H1 (cell line): ENCODE results near the gene SMYD3. TPM values are rescaled to one million over a fixed set of nuclear protein-coding genes. Genes with fewer than 3 reads are reported as not detected.

ENCODE experiments used
- CTCF ChIA-PET: fragments of 300-600 bp; sonication (Branson Sonifier 250); formaldehyde crosslinking; loops from one replicate; lab custom pipeline; 2021; ENCODE audit not compliant: partially characterized antibody; lab: Charles Lee
- POLR2A ChIA-PET: fragments of 300-600 bp; sonication (Branson Sonifier 250); formaldehyde crosslinking; loops from one replicate; lab custom pipeline; 2021; ENCODE audit warnings: inconsistent platforms; ENCODE audit not compliant: partially characterized antibody; lab: Charles Lee
- DNase-seq, 2 experiments: peaks; one replicate each; pipeline versions ENCODE4 v3.0.0 to v3.0.0-alpha.2; 2010 to 2022; ENCODE audit warnings: low spot score in 2 of 2, low read depth in 1 of 2, mixed read lengths in 1 of 2
- FAIRE-seq: peaks from 2 replicates; lab custom pipeline; 2011; peaks lifted over from hg19 to GRCh38; lab: Jason Lieb, UNC
- H2AFZ ChIP-seq: 2 replicates; pipeline ENCODE4 v1.8.1; 2012; ENCODE audit warnings: low read length, inconsistent platforms
- H2AK5ac ChIP-seq: 2 replicates; pipeline ENCODE4 v1.6.1; 2013; ENCODE audit warnings: low read depth, low read length
- H2BK120ac ChIP-seq: replicated peaks from 2 replicates; pipeline ENCODE3; 2013; ENCODE audit warnings: low read depth, low read length, inconsistent platforms
- H2BK12ac ChIP-seq: 2 replicates; pipeline ENCODE4 v1.6.1; 2013; ENCODE audit warnings: low read depth, low read length
- H2BK15ac ChIP-seq: 2 replicates; pipeline ENCODE4 v1.6.1; 2013; ENCODE audit warnings: low read length
- H2BK20ac ChIP-seq: 2 replicates; pipeline ENCODE4 v1.6.1; 2013; ENCODE audit warnings: low read length
- H2BK5ac ChIP-seq: 2 replicates; pipeline ENCODE4 v1.6.1; 2013; ENCODE audit warnings: low read depth, low read length
- H3K14ac ChIP-seq: 2 replicates; pipeline ENCODE4 v1.6.1; 2013; ENCODE audit warnings: inconsistent platforms; ENCODE audit not compliant: insufficient read length
- H3K18ac ChIP-seq: 2 replicates; pipeline ENCODE4 v1.6.1; 2013; ENCODE audit warnings: low read length; ENCODE audit errors: extremely low read depth
- H3K23ac ChIP-seq: 2 replicates; pipeline ENCODE4 v1.6.1; 2013; ENCODE audit warnings: inconsistent platforms; ENCODE audit not compliant: insufficient read length
- H3K23me2 ChIP-seq: 2 replicates; pipeline ENCODE4 v1.6.1; 2013; ENCODE audit warnings: low read depth, low read length
- H3K27ac ChIP-seq: 2 replicates; pipeline ENCODE4 v1.6.1; 2011; ENCODE audit warnings: low read depth, low read length, inconsistent platforms
- H3K27me3 ChIP-seq, 4 experiments: replicated peaks in 1 of 4; 1 replicate in 1 of 4; 2 replicates in 3 of 4; pipeline versions ENCODE4 v1.6.1 to v1.8.1; 2011 to 2013; ENCODE audit warnings: low read length in 3 of 4, mild to moderate bottlenecking in 3 of 4, inconsistent platforms in 2 of 4, mixed read lengths in 2 of 4, moderate library complexity in 1 of 4; ENCODE audit not compliant: control insufficient read depth in 3 of 4, insufficient read depth in 3 of 4; ENCODE audit errors: extremely low read depth in 1 of 4
- H3K36me3 ChIP-seq, 4 experiments: 2 replicates each; pipeline versions ENCODE4 v1.6.1 to v1.8.1; 2011 to 2013; ENCODE audit warnings: mild to moderate bottlenecking in 4 of 4, low read length in 3 of 4, moderate library complexity in 2 of 4, control low read depth in 1 of 4, inconsistent platforms in 1 of 4; ENCODE audit not compliant: insufficient read depth in 4 of 4, control insufficient read depth in 2 of 4
- H3K4ac ChIP-seq: replicated peaks from 2 replicates; pipeline ENCODE3; 2013; ENCODE audit warnings: low read length, low read depth, mixed read lengths, inconsistent platforms; ENCODE audit not compliant: insufficient read length
- H3K4me1 ChIP-seq, 4 experiments: replicated peaks in 1 of 4; 1 replicate in 1 of 4; 2 replicates in 3 of 4; pipeline versions ENCODE4 v1.6.1 to v1.8.1; 2011 to 2013; ENCODE audit warnings: low read length in 3 of 4, inconsistent platforms in 2 of 4, mixed read lengths in 1 of 4; ENCODE audit not compliant: insufficient read depth in 4 of 4, control insufficient read depth in 3 of 4
- H3K4me2 ChIP-seq, 2 experiments: 2 replicates each; pipeline versions ENCODE4 v1.6.1 to v1.8.1; 2011 to 2013; ENCODE audit warnings: low read depth in 2 of 2, low read length in 2 of 2, control low read depth in 1 of 2, inconsistent platforms in 1 of 2, mild to moderate bottlenecking in 1 of 2; ENCODE audit not compliant: insufficient read depth in 1 of 2
- H3K4me3 ChIP-seq, 4 experiments: fragments of 200-600, 300-600 bp in 1 of 4; sonication (generic), shearing (Covaris generic), sonication (Bioruptor Twin) in 1 of 4; 2 replicates each; pipeline versions ENCODE4 v1.5.1 to v1.8.1; 2011 to 2016; ENCODE audit warnings: low read length in 4 of 4, low read depth in 3 of 4, control low read depth in 2 of 4, inconsistent platforms in 2 of 4, mild to moderate bottlenecking in 2 of 4, mixed read lengths in 1 of 4, moderate library complexity in 1 of 4; ENCODE audit not compliant: insufficient read depth in 2 of 4; ENCODE audit errors: extremely low read depth in 1 of 4
- H3K56ac ChIP-seq: replicated peaks from 2 replicates; pipeline ENCODE3; 2013; ENCODE audit warnings: low read depth, mild to moderate bottlenecking, mixed read lengths, low read length, inconsistent platforms; ENCODE audit not compliant: insufficient read length
- H3K79me1 ChIP-seq: 2 replicates; pipeline ENCODE4 v1.6.1; 2013; ENCODE audit warnings: low read depth, low read length, control low read depth
- H3K79me2 ChIP-seq, 2 experiments: 2 replicates each; pipeline versions ENCODE4 v1.6.1 to v1.8.1; 2012 to 2013; ENCODE audit warnings: low read length in 2 of 2, mild to moderate bottlenecking in 2 of 2, inconsistent platforms in 1 of 2; ENCODE audit not compliant: insufficient read depth in 2 of 2, control insufficient read depth in 1 of 2
- H3K9ac ChIP-seq, 4 experiments: replicated peaks in 1 of 4; 1 replicate in 1 of 4; 2 replicates in 3 of 4; pipeline versions ENCODE4 v1.6.1 to v1.8.1; 2011 to 2013; ENCODE audit warnings: low read depth in 3 of 4, low read length in 3 of 4, control low read depth in 2 of 4, mild to moderate bottlenecking in 2 of 4, moderate library complexity in 2 of 4, inconsistent platforms in 1 of 4; ENCODE audit errors: extremely low read depth in 1 of 4
- H3K9me3 ChIP-seq, 2 experiments: 2 replicates each; pipeline versions ENCODE4 v1.6.1 to v1.8.1; 2012 to 2013; ENCODE audit warnings: mild to moderate bottlenecking in 2 of 2, moderate library complexity in 2 of 2, control low read depth in 1 of 2, inconsistent platforms in 1 of 2, low read depth in 1 of 2, low read length in 1 of 2, mixed read lengths in 1 of 2; ENCODE audit not compliant: insufficient read depth in 2 of 2
- H4K20me1 ChIP-seq, 2 experiments: replicated peaks in 1 of 2; 2 replicates each; pipeline versions ENCODE3 to v1.8.1; 2011 to 2013; ENCODE audit warnings: inconsistent platforms in 2 of 2, low read length in 2 of 2, mild to moderate bottlenecking in 1 of 2; ENCODE audit not compliant: insufficient read depth in 2 of 2, control insufficient read depth in 1 of 2
- H4K5ac ChIP-seq: 2 replicates; pipeline ENCODE4 v1.6.1; 2013; ENCODE audit warnings: low read length, low read depth, mixed read lengths, inconsistent platforms; ENCODE audit not compliant: insufficient read length
- H4K8ac ChIP-seq: 2 replicates; pipeline ENCODE4 v1.8.0; 2013; ENCODE audit warnings: mild to moderate bottlenecking, moderate library complexity, low read length, inconsistent platforms; ENCODE audit not compliant: insufficient read depth; ENCODE audit errors: extremely low read depth
- H4K91ac ChIP-seq: replicated peaks from 2 replicates; pipeline ENCODE3; 2013; ENCODE audit warnings: low read length, mixed read lengths, inconsistent platforms; ENCODE audit not compliant: insufficient read length
- ATF2 ChIP-seq: IDR thresholded peaks from 2 replicates; pipeline ENCODE4 v1.6.1; 2012; ENCODE audit warnings: low read length, inconsistent platforms
- SIN3A ChIP-seq, 2 experiments: IDR thresholded peaks in 1 of 2; conservative IDR thresholded peaks in 1 of 2; 2 replicates each; pipeline ENCODE4 v1.6.1; 2011 to 2012; ENCODE audit warnings: low read length in 2 of 2, improper control_type of control experiment in 1 of 2, low read depth in 1 of 2, mild to moderate bottlenecking in 1 of 2
- SIX5 ChIP-seq: IDR thresholded peaks from 2 replicates; pipeline ENCODE4 v1.6.1; 2011; ENCODE audit warnings: mild to moderate bottlenecking, low read depth, low read length
- WGBS, 2 experiments: shearing (Covaris generic) in 1 of 2; methylation state at CpG; one replicate each; pipeline versions ENCODE4 v1.1.6 to v1.1.7; 2013 to 2015; ENCODE audit warnings: low lambda C conversion rate in 2 of 2, mixed read lengths in 2 of 2, inconsistent platforms in 1 of 2, low coverage in 1 of 2, missing lambda C conversion rate in 1 of 2; ENCODE audit not compliant: insufficient replicate concordance in 2 of 2, insufficient coverage in 1 of 2, insufficient read length in 1 of 2; ENCODE audit errors: extremely low coverage in 1 of 2, missing lambda C conversion rate in 1 of 2; 5-methylcytosine and 5-hydroxymethylcytosine counted together
- polyA plus RNA-seq, 7 experiments: library from polyadenylated mRNA; depleted of rRNA in 3 of 7; stranded (reverse) in 5 of 7; unstranded in 2 of 7; fragments of >200 nt in 5 of 7; fragments of 200-250 nt in 2 of 7; gene quantifications; 1 replicate in 5 of 7; 2 replicates in 1 of 7; 4 replicates in 1 of 7; pipeline versions ENCODE4 v1.2.1 to v1.2.3, GENCODE V29; 2011 to 2013; ENCODE audit warnings: missing spikeins in 2 of 7, mixed read lengths in 2 of 7
- total RNA-seq: library from RNA; stranded (reverse); fragmentation: NEBNext Ultra II Directional; extraction: Animal tissue kit (Norgen Biotek cat#: 25700); gene quantifications from 2 replicates; pipeline ENCODE4 v1.2.1, GENCODE V29; 2021

Gene SMYD3
- total and polyA plus RNA-seq, 2 of the 8 experiments (the other 6 are each of a cell fraction or from before 2014, with no cell fraction given) = 17.3 to 25.4 TPM

GRCh38 chr1:245863566-245864184 is 643.4 kb downstream of the SMYD3 start:
- H3K79me1 ChIP-seq = no peaks in the 10 kb centered on the region
- FAIRE-seq = no peak
- no peaks in the 10 kb centered on the region for H3K4me1 ChIP-seq
- no peak overlapping the region for H2BK15ac ChIP-seq
- no peak overlapping the region for H3K18ac ChIP-seq
- H2AFZ ChIP-seq = no peak overlapping the region
- H2AK5ac ChIP-seq = no peak overlapping the region
- no peak overlapping the region for H3K4ac ChIP-seq
- H3K79me2 ChIP-seq = no peaks in the 10 kb centered on the region
- no peak overlapping the region for H3K56ac ChIP-seq
- H4K8ac ChIP-seq = no peak overlapping the region
- H3K23me2 ChIP-seq = no peaks in the 10 kb centered on the region
- no peak for DNase-seq
- H3K4me2 ChIP-seq = no peak overlapping the region
- ChIA-PET POLR2A (no interaction called here), CTCF (no interaction called here)
- no peaks in the 10 kb centered on the region for H3K27me3 ChIP-seq
- H3K14ac ChIP-seq = no peak overlapping the region
- no peak overlapping the region for H4K91ac ChIP-seq
- H3K9me3 ChIP-seq = no peaks in the 10 kb centered on the region
- H2BK5ac ChIP-seq = no peak overlapping the region
- peaks cover 0 to 2% (median 0%) of the 10 kb centered on the region in 4 experiments; a peak in 1 of 8 replicates for H3K36me3 ChIP-seq
- H4K5ac ChIP-seq = no peak overlapping the region
- H2BK20ac ChIP-seq = no peak overlapping the region
- H2BK12ac ChIP-seq = no peak overlapping the region
- 81% methylated on average over 9 of the region's 10 CpGs; no CpG with 5 or more reads in 1 of the 2 experiments for WGBS, 2 experiments
- no peak overlapping the region for H3K27ac ChIP-seq
- H3K9ac ChIP-seq = no peak overlapping the region
- no peak overlapping the region for H2BK120ac ChIP-seq
- H3K4me3 ChIP-seq = no peak overlapping the region
- H4K20me1 ChIP-seq = no peaks in the 10 kb centered on the region
- H3K23ac ChIP-seq = no peak overlapping the region
- TF ChIP-seq ATF2 (no peak), SIX5 (no peak), SIN3A (conservative IDR thresholded peaks at IDR 0.05 in 1 of 2, IDR thresholded peaks at IDR 0.05 in 1 of 2; ENCODE audit: low read depth in 1 of 2, low read length in 2 of 2) (no peak)
